RWPE1 (cell line): ENCODE results near the gene NKX2-3.
A peak's percentile ranks its signal among the peaks of the same experiment; 100 is the strongest.

Source experiments
- CTCF ChIA-PET: fragments of 350-600 bp; sonication (Branson Sonifier 250); formaldehyde crosslinking; extraction: SDS; loops from one replicate; lab custom pipeline; 2021; lab: Yijun Ruan, JAX
- POLR2A ChIA-PET: fragments of 400-600 bp; formaldehyde crosslinking; extraction: SDS; loops from one replicate; lab custom pipeline; 2020; ENCODE audit warnings: antibody characterized with exemption; ENCODE audit not compliant: low non-redundant PET; lab: Yijun Ruan, JAX
- DNase-seq: peaks from one replicate; pipeline ENCODE4 v3.0.0; 2012; ENCODE audit warnings: low spot score
- H3K27ac ChIP-seq: fragments of 450-650 bp; 2 replicates; pipeline ENCODE4 v1.5.1; 2017
- TF ChIP-seq, protein P1 (sequence below): fragments of 450-650 bp; conservative IDR thresholded peaks from 2 replicates; pipeline ENCODE4 v1.5.1; 2017; ENCODE audit warnings: low read depth, mild to moderate bottlenecking

Gene NKX2-3

GRCh38 chr10:99539820-99540219 is 7.1 kb downstream of the NKX2-3 start:
- H3K27ac ChIP-seq, result no peak overlapping the region
- POLR2A ChIA-PET, result no interaction called here
- CTCF ChIA-PET, result no interaction called here
- DNase-seq, result no peak
- TF ChIP-seq, protein P1, sequence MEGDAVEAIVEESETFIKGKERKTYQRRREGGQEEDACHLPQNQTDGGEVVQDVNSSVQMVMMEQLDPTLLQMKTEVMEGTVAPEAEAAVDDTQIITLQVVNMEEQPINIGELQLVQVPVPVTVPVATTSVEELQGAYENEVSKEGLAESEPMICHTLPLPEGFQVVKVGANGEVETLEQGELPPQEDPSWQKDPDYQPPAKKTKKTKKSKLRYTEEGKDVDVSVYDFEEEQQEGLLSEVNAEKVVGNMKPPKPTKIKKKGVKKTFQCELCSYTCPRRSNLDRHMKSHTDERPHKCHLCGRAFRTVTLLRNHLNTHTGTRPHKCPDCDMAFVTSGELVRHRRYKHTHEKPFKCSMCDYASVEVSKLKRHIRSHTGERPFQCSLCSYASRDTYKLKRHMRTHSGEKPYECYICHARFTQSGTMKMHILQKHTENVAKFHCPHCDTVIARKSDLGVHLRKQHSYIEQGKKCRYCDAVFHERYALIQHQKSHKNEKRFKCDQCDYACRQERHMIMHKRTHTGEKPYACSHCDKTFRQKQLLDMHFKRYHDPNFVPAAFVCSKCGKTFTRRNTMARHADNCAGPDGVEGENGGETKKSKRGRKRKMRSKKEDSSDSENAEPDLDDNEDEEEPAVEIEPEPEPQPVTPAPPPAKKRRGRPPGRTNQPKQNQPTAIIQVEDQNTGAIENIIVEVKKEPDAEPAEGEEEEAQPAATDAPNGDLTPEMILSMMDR, result no peak

DNA sequence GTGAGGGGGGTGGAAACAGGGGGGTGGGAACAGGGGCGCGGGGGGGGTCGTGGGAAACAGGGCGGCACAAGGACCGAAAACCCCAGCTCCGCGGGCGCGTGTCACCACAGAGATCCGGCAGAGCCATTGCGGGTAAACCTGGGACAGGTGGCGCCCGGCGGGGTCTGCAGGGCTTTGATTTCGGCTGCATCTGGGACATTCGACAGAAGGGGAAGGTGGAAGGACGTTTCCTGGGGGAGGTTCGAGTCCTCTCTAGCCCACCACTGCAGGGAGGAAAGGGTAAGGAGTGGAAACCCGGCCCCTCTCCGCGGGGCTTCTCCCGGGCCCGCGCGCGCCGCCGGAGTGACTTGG is 7.5 kb downstream of the NKX2-3 start:
- no peak for DNase-seq
- POLR2A ChIA-PET, result no interaction called here
- H3K27ac ChIP-seq, result no peak overlapping the region
- CTCF ChIA-PET, result no interaction called here
- TF ChIP-seq, protein P1, result no peak

DNA sequence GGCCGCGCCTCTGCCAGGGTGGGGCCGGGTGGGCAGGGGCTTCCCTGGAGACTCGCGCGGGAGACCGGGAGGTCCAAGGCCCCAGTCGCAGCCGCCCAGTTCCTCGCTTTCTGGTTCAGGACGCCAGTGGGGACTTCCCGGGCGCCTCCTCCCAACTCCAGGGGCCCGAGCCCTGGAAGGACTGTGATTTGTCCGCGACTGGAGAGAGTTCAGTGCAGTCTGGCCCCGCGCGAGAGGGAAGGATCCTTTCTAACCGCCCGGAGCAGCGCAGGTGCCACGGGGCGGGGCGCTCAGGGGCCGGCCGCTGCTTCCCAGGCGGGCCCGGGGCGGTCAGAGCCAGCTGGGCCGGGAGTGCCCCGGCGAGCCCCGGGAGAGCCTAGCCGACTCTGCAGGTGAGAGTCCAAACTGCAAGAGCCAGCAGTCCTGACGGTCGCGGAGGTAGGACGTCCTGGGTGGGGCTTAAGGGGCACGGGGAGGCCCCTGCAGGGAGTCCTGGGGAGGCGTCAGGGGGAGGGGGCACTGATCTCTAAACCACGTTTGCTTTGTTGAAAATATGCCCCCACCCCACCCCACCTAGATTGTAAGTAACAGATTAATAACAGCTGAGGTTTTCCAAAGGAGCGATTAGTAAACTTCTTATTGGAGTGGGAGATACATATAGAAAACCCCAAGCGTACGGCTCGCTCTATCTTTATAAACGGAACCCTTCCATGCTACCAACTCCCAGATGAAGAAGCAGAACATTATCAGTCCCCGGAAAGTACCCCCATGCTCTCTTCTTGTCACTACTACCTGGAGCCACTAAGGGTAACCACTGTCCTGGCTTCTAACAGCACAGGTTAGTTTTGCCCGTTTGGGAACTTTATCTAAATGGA is 8.2 kb downstream of the NKX2-3 start:
- TF ChIP-seq, protein P1, result no peak
- H3K27ac ChIP-seq, result no peak overlapping the region
- DNase-seq, result peak; percentile 65
- ChIA-PET POLR2A (interaction anchor here (0.7 kb wide), 1 partner anchor 35 kb away, joined by 7 read pairs; no protein-coding TSS in a partner anchor), CTCF (interaction anchor here (1.0 to 2.4 kb wide), 2 partner anchors 20 to 105 kb away, joined by 3 to 9 read pairs; no protein-coding TSS in a partner anchor)

GRCh38 chr10:99544322-99544721 is 11.6 kb downstream of the NKX2-3 start:
- POLR2A ChIA-PET, result no interaction called here
- CTCF ChIA-PET, result interaction anchor here (0.6 to 1.4 kb wide), 3 partner anchors 9 to 111 kb away, joined by 3 to 5 read pairs (median 5); no protein-coding TSS in a partner anchor
- TF ChIP-seq, protein P1, result no peak
- H3K27ac ChIP-seq, result no peak overlapping the region
- no peak for DNase-seq

- POLR2A ChIA-PET, result no interaction called here
- no peak for DNase-seq
- CTCF ChIA-PET, result interaction anchor here (0.6 to 1.0 kb wide), 5 partner anchors 13 to 112 kb away, joined by 3 to 6 read pairs (median 3); no protein-coding TSS in a partner anchor
- TF ChIP-seq, protein P1, result no peak
- no peak overlapping the region for H3K27ac ChIP-seq
These were observed 15.3 kb downstream of the NKX2-3 start for GRCh38 chr10:99548041-99548530.

- CTCF ChIA-PET, result interaction anchor here (1.2 to 1.8 kb wide), 2 partner anchors 9 to 115 kb away, joined by 5 read pairs; no protein-coding TSS in a partner anchor
- no peak overlapping the region for H3K27ac ChIP-seq
These were observed 18.4 kb downstream of the NKX2-3 start for GRCh38 chr10:99551158-99551557.

More at GRCh38 chr10:99551158-99551557, 18.4 kb downstream of the NKX2-3 start:
- POLR2A ChIA-PET, result no interaction called here
- DNase-seq, result peak; percentile 59
- TF ChIP-seq, protein P1, result no peak
